Measurements from ENCODE around the gene PKP1. TPM values are rescaled to one million over a fixed set of nuclear protein-coding genes. Genes with fewer than 3 reads are reported as not detected.
A peak's percentile ranks its signal among the peaks of the same experiment; 100 is the strongest.

The PKP1 gene
- total RNA-seq, 4 donors from 2014 or later, result 0.18 to 0.62 TPM; not detected in 2

DNA sequence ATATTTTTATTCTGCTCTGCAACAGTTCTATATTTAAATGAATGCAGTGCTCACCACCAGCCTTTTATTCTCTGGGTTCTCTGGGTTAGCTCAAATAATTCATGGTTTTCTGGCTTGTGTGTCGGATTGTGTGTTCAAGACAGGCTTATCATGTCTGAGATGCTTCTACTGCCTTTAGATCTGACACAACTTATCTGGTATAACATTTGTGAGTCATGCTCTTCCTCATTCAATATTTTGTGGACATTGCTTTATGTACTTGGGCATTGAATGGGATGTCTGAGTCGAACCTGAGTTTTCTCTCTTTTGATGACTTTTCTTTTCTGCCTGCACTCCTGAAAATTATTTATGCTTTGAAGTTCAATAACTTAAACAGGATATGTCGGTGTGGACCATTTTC, 17.6 kb upstream of the PKP1 start:
- no peaks in the 10 kb centered on the region for H3K27me3 ChIP-seq
- intact Hi-C loops (cut with DNase I; ENCODE audit: low total_unique reads), result no loop called here
- DNase-seq, result no peak
- TF ChIP-seq POLR2A (IDR thresholded peaks at IDR 0.05), result no peak
- no peak for TF ChIP-seq CTCF (IDR thresholded peaks at IDR 0.05)
- H3K4me1 ChIP-seq, result no peaks in the 10 kb centered on the region
- H3K27ac ChIP-seq, result no peak overlapping the region
- no peak overlapping the region for H3K4me3 ChIP-seq
- no peaks in the 10 kb centered on the region for H3K9me3 ChIP-seq
- no peaks in the 10 kb centered on the region for H3K36me3 ChIP-seq

- Histone ChIP-seq H3K27ac (no peak overlapping the region), H3K9me3 (no peaks in the 10 kb centered on the region)
Measured at GRCh38 chr1:201266276-201266675, 17.0 kb upstream of the PKP1 start.

DNA sequence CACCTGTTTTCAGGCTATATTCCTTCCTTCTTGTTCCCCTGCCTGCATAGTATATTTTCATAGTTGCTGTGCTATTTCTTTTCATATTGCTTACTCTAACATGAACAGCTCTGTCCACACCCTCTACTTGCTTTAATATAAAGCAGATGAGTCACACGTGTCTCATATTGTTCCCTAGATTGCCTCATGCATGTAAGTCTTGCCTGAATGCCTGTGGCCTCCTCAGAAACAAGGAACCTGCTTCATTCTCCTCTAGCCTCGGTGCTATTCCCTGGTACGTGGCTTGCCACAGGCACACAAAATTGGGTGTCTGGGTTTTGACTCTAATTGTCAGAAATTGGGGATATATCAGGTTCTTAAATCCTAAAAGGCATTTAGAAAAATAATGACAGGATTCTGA, 16.5 kb upstream of the PKP1 start:
- intact Hi-C loops (cut with DNase I; ENCODE audit: low total_unique reads), result no loop called here
- Histone ChIP-seq H3K9me3 (no peaks in the 10 kb centered on the region), H3K4me3 (no peak overlapping the region), H3K27me3 (no peaks in the 10 kb centered on the region), H3K27ac (no peak overlapping the region), H3K36me3 (no peaks in the 10 kb centered on the region), H3K4me1 (no peaks in the 10 kb centered on the region)
- no peak for TF ChIP-seq CTCF (IDR thresholded peaks at IDR 0.05)
- TF ChIP-seq POLR2A (IDR thresholded peaks at IDR 0.05), result no peak
- no peak for DNase-seq

More at GRCh38 chr1:201266276-201266675, 17.0 kb upstream of the PKP1 start:
- no peak for TF ChIP-seq POLR2A (IDR thresholded peaks at IDR 0.05)
- no peak for TF ChIP-seq CTCF (IDR thresholded peaks at IDR 0.05)
- Histone ChIP-seq H3K4me1 (no peaks in the 10 kb centered on the region), H3K36me3 (no peaks in the 10 kb centered on the region), H3K4me3 (no peak overlapping the region), H3K27me3 (no peaks in the 10 kb centered on the region)
- intact Hi-C loops (cut with DNase I; ENCODE audit: low total_unique reads), result no loop called here
- no peak for DNase-seq

DNA sequence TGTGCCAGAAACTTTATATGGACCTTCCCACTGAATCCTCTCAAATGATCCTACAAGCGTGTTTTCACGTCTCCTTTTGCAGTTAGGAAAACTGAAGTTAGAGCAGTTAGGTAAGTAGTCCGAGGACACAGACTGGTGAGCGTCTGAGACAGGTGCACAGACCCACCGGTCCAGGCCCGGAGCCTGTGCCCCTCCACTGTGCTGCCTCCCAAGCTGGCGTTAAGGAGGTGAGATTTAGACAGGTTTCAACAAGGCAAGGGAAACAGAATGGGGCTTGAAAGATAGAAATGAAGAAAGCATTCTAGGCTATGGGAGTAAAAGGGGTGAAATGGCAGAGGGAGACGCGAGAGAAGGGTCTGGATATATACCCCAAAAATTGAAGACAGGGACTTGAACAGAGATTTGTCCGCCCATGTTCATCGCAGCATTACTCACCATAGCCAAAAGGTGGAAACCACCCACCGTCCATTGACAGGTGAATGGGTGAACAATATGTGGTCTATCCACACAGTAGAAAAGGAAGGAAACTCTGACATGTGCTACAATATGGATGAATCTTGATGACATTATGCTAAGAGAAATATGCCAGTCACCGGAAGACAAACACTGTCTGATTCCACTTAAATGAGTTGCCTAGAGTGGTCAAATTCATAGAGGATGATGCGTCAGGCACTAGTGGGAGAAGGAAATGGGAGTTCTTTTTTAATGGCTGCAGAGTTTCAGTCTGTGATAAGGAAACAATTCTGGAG, 15.7 kb upstream of the PKP1 start:
- no peaks in the 10 kb centered on the region for H3K27me3 ChIP-seq
- H3K36me3 ChIP-seq, result no peaks in the 10 kb centered on the region
- intact Hi-C loops (cut with DNase I; ENCODE audit: low total_unique reads), result no loop called here
- TF ChIP-seq POLR2A (IDR thresholded peaks at IDR 0.05), result no peak
- no peaks in the 10 kb centered on the region for H3K9me3 ChIP-seq
- no peaks in the 10 kb centered on the region for H3K4me1 ChIP-seq
- H3K27ac ChIP-seq, result no peak overlapping the region
- DNase-seq, result no peak
- H3K4me3 ChIP-seq, result no peak overlapping the region

- intact Hi-C loops (cut with DNase I; ENCODE audit: low total_unique reads), result no loop called here
- DNase-seq, result peak; percentile 66 to 75
- Histone ChIP-seq H3K9me3 (no peaks in the 10 kb centered on the region), H3K27ac (no peak overlapping the region), H3K4me1 (no peaks in the 10 kb centered on the region), H3K4me3 (no peak overlapping the region), H3K36me3 (no peaks in the 10 kb centered on the region), H3K27me3 (no peaks in the 10 kb centered on the region)
- TF ChIP-seq POLR2A (IDR thresholded peaks at IDR 0.05), result no peak
Measured at GRCh38 chr1:201268604-201269151, 14.6 kb upstream of the PKP1 start.

DNA sequence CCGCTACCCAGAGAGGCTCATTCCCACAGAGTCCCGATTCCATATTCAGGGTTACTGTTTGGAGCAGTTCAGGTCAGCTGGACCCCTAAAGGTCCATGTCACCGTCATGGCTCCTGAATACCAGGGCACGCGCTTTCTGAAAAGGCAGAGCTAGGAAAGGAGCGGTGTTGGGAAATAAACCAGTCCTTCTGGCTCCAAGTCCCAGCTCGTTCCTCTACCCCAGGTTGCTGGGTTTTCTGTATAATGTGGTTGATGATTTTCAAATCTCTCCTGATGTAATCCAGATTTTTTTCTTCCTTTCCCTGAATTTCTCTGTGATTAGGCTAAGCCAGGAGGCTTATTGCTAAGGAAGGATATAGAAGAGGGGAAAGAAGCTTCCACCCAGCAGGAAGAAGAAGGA, 14.0 kb upstream of the PKP1 start:
- no peaks in the 10 kb centered on the region for H3K4me1 ChIP-seq
- H3K9me3 ChIP-seq, result no peaks in the 10 kb centered on the region
- no peak overlapping the region for H3K4me3 ChIP-seq
- TF ChIP-seq CTCF (IDR thresholded peaks at IDR 0.05), result no peak
- TF ChIP-seq POLR2A (IDR thresholded peaks at IDR 0.05), result no peak
- intact Hi-C loops (cut with DNase I; ENCODE audit: low total_unique reads), result no loop called here
- H3K27me3 ChIP-seq, result no peaks in the 10 kb centered on the region
- H3K36me3 ChIP-seq, result no peaks in the 10 kb centered on the region
- no peak for DNase-seq
- no peak overlapping the region for H3K27ac ChIP-seq
